H1 (cell line): ENCODE results near the gene ADGRV1.

Source experiments
- CEBPB ChIP-seq: IDR thresholded peaks from 2 replicates; pipeline ENCODE4 v1.6.1; 2012; ENCODE audit warnings: low read depth, low read length
- RAD21 ChIP-seq, 2 experiments: IDR thresholded peaks in 1 of 2; conservative IDR thresholded peaks in 1 of 2; 2 replicates each; pipeline ENCODE4 v1.6.1; 2011; ENCODE audit warnings: low read depth in 2 of 2, low read length in 2 of 2, improper control_type of control experiment in 1 of 2, inconsistent platforms in 1 of 2, mild to moderate bottlenecking in 1 of 2, moderate library complexity in 1 of 2
- SUZ12 ChIP-seq: fragments of 200-600 bp; sonication (generic); IDR thresholded peaks from 2 replicates; pipeline ENCODE4 v1.6.1; 2012; ENCODE audit warnings: mild to moderate bottlenecking, inconsistent platforms, low read length, moderate library complexity, mixed read lengths
- TEAD4 ChIP-seq: IDR thresholded peaks from 2 replicates; pipeline ENCODE4 v1.6.1; 2012; ENCODE audit warnings: low read depth, low read length, inconsistent platforms, mixed read lengths
- TF ChIP-seq, protein P1 (sequence below), 3 experiments: IDR thresholded peaks; 1 replicate in 2 of 3; 2 replicates in 1 of 3; pipeline versions ENCODE4 v1.5.1 to v1.6.1; 2011; ENCODE audit warnings: low read length in 3 of 3, mild to moderate bottlenecking in 3 of 3, inconsistent platforms in 2 of 3, low read depth in 1 of 3, moderate library complexity in 1 of 3; ENCODE audit not compliant: insufficient read depth in 1 of 3; ENCODE audit errors: control extremely low read depth in 1 of 3

DNA sequence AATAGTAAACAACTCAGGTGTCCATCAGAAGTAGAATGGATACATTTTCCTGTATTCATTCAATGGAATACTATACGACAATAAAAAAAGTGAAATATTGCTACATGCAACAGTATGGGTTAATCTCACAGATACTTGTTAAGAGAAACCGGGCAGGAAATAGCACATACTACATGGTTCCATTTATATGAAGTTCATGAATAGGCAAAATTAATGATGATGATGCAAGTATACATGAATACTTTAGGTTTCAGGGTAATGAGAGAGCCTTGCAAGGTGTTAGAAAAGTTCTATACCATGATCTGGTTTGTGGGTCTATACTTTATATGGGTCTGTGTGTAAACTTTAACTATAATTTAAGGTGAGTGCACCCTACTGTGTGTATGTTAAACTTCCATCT is 390.4 kb downstream of the ADGRV1 start:
- no peak for TF ChIP-seq RAD21 (IDR thresholded peaks at IDR 0.05 in 1 of 2, conservative IDR thresholded peaks at IDR 0.05 in 1 of 2; ENCODE audit: low read depth in 2 of 2, low read length in 2 of 2)
- TF ChIP-seq TEAD4 = no peak
- no peak for TF ChIP-seq SUZ12
- TF ChIP-seq, protein P1, sequence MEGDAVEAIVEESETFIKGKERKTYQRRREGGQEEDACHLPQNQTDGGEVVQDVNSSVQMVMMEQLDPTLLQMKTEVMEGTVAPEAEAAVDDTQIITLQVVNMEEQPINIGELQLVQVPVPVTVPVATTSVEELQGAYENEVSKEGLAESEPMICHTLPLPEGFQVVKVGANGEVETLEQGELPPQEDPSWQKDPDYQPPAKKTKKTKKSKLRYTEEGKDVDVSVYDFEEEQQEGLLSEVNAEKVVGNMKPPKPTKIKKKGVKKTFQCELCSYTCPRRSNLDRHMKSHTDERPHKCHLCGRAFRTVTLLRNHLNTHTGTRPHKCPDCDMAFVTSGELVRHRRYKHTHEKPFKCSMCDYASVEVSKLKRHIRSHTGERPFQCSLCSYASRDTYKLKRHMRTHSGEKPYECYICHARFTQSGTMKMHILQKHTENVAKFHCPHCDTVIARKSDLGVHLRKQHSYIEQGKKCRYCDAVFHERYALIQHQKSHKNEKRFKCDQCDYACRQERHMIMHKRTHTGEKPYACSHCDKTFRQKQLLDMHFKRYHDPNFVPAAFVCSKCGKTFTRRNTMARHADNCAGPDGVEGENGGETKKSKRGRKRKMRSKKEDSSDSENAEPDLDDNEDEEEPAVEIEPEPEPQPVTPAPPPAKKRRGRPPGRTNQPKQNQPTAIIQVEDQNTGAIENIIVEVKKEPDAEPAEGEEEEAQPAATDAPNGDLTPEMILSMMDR (IDR thresholded peaks at IDR 0.05; ENCODE audit: control extremely low read depth in 1 of 3, insufficient read depth in 1 of 3, low read depth in 1 of 3, low read length in 3 of 3) = no peak
- TF ChIP-seq CEBPB = no peak
